Stimulated activated naive CD8-positive, alpha-beta T cell treated with anti-CD3 and anti-CD28 coated beads, Interleukin-15, amount 100 ng/mL, for 72 hours (primary cell): ENCODE results near the gene TRPC1.

Experiments
- ATAC-seq: fragments of 150-1000 bp; cut with Tn5 transposase; 2 replicates; pipeline ENCODE4 v1.10.0; 2021; ENCODE audit warnings: mild to moderate bottlenecking, moderate library complexity
- DNase-seq, 2 donors: peaks; one replicate each; pipeline ENCODE4 v3.0.0; 2021 to 2022
- H3K27ac Mint-ChIP-seq, 2 donors: one replicate each; pipeline ENCODE4 v1.8.0; 2022; ENCODE audit warnings: mild to moderate bottlenecking in 2 of 2, mixed read lengths in 2 of 2, moderate library complexity in 2 of 2
- H3K27me3 Mint-ChIP-seq: one replicate; pipeline ENCODE4 v1.8.0; 2022; ENCODE audit warnings: mixed read lengths
- H3K4me1 Mint-ChIP-seq: one replicate; pipeline ENCODE4 v1.8.0; 2022; ENCODE audit warnings: mild to moderate bottlenecking, mixed read lengths
- H3K4me3 Mint-ChIP-seq, 2 donors: one replicate each; pipeline ENCODE4 v1.8.0; 2022; ENCODE audit warnings: mild to moderate bottlenecking in 2 of 2, mixed read lengths in 2 of 2, moderate library complexity in 1 of 2
- H3K9me3 Mint-ChIP-seq, 2 donors: one replicate each; pipeline ENCODE4 v1.8.0; 2022; ENCODE audit warnings: mixed read lengths in 2 of 2

Gene TRPC1

GRCh38 chr3:142849148-142849547, 125.3 kb downstream of the TRPC1 start:
- no peak for DNase-seq
- Mint-ChIP-seq H3K9me3 (no peaks in the 10 kb centered on the region), H3K4me3 (no peak overlapping the region), H3K27me3 (no peaks in the 10 kb centered on the region), H3K27ac (no peak overlapping the region), H3K4me1 (no peaks in the 10 kb centered on the region)
- ATAC-seq: no peak

GRCh38 chr3:142850395-142851023, 126.7 kb downstream of the TRPC1 start:
- Mint-ChIP-seq H3K4me1 (no peaks in the 10 kb centered on the region), H3K9me3 (no peaks in the 10 kb centered on the region), H3K27ac (no peak overlapping the region), H3K4me3 (no peak overlapping the region), H3K27me3 (no peaks in the 10 kb centered on the region)
- no peak for DNase-seq
- ATAC-seq: peak; percentile 37

GRCh38 chr3:142852009-142852408, 128.2 kb downstream of the TRPC1 start:
- no peaks in the 10 kb centered on the region for H3K27me3 Mint-ChIP-seq
- no peak for DNase-seq
- no peaks in the 10 kb centered on the region for H3K4me1 Mint-ChIP-seq
- H3K4me3 Mint-ChIP-seq: no peak overlapping the region
- no peaks in the 10 kb centered on the region for H3K9me3 Mint-ChIP-seq
- H3K27ac Mint-ChIP-seq: no peak overlapping the region
- no peak for ATAC-seq

GRCh38 chr3:142853270-142854168, 129.7 kb downstream of the TRPC1 start:
- Mint-ChIP-seq H3K4me3 (no peak overlapping the region), H3K27me3 (peaks cover 6% of the 10 kb centered on the region), H3K9me3 (no peaks in the 10 kb centered on the region), H3K27ac (no peak overlapping the region), H3K4me1 (no peaks in the 10 kb centered on the region)
- ATAC-seq: no peak
- no peak for DNase-seq

DNA sequence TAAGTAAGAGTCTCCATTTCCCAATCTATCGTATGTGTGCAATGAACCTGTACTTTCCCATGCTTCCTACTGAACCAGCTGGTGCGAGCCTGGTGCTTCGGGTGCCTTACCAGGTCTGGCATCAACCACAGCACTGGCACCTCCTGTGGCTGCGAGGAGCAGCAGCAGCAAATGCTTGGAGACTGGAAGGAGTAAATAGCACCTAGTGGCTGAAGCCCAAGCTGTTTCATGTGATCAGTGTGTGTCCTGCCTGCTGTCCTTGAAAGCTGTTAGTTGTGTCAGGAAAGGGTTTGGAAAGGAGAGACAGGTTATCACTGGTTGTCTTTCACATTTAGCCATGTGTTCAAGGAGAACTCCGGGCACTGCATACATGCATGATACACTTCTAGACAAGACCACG, 133.2 kb downstream of the TRPC1 start:
- DNase-seq (no peak), ATAC-seq (no peak)
- Mint-ChIP-seq H3K9me3 (no peaks in the 10 kb centered on the region), H3K27me3 (peaks cover 26% of the 10 kb centered on the region), H3K27ac (no peak overlapping the region), H3K4me3 (no peak overlapping the region), H3K4me1 (no peaks in the 10 kb centered on the region)
